ENCODE data around the gene SHC4. TPM values are rescaled to one million over a fixed set of nuclear protein-coding genes. Genes with fewer than 3 reads are reported as not detected.

SHC4 gene
- total RNA-seq, 2 donors from 2014 or later, result 0.29 to 0.58 TPM

DNA sequence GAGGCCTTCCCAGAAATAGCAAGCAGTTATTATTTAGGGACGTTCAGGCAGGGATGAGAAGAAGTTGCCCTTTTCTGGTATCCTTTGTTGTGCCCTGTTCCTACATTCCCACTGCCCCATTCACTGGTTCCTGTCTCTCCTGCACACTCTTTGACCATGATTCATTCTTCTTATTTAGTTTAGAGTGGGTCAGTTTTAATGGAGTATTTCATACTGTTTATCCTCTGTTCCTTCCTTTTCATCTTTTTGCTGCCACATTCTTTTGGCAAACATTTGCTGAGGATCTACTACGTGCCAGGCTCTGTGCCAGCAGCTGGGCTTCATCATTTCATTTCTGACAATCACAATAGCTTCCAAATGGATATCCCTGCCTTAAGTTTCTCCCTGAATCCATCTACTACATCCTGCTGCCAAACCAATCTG is 97.6 kb downstream of the SHC4 start:
- Mint-ChIP-seq H3K27me3 (ENCODE audit: insufficient read depth) (peaks cover 5% of the 10 kb centered on the region), H3K27ac (no peak overlapping the region), H3K4me1 (peaks cover 7% of the 10 kb centered on the region), H3K9me3 (no peaks in the 10 kb centered on the region), H3K4me3 (no peak overlapping the region), H3K36me3 (ENCODE audit: low read depth) (no peaks in the 10 kb centered on the region)
- Histone ChIP-seq H3K36me3 (ENCODE audit: control insufficient read depth, insufficient read depth, low read length) (no peaks in the 10 kb centered on the region), H3K9me3 (ENCODE audit: control insufficient read depth, low read length) (no peaks in the 10 kb centered on the region), H3K27ac (ENCODE audit: low read depth, low read length) (no peak overlapping the region), H3K27me3 (ENCODE audit: control insufficient read depth, insufficient read depth, low read length, poor library complexity, severe bottlenecking) (peaks cover under 1% of the 10 kb centered on the region), H3K9ac (ENCODE audit: extremely low read depth, low read length, poor library complexity, severe bottlenecking) (no peak overlapping the region), H3K4me3 (ENCODE audit: low read length) (no peak overlapping the region), H3K4me1 (ENCODE audit: control insufficient read depth, insufficient read depth, low read length) (no peaks in the 10 kb centered on the region)
- TF ChIP-seq, protein P1, sequence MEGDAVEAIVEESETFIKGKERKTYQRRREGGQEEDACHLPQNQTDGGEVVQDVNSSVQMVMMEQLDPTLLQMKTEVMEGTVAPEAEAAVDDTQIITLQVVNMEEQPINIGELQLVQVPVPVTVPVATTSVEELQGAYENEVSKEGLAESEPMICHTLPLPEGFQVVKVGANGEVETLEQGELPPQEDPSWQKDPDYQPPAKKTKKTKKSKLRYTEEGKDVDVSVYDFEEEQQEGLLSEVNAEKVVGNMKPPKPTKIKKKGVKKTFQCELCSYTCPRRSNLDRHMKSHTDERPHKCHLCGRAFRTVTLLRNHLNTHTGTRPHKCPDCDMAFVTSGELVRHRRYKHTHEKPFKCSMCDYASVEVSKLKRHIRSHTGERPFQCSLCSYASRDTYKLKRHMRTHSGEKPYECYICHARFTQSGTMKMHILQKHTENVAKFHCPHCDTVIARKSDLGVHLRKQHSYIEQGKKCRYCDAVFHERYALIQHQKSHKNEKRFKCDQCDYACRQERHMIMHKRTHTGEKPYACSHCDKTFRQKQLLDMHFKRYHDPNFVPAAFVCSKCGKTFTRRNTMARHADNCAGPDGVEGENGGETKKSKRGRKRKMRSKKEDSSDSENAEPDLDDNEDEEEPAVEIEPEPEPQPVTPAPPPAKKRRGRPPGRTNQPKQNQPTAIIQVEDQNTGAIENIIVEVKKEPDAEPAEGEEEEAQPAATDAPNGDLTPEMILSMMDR (conservative IDR thresholded peaks at IDR 0.05), result no peak
- DNase-seq, result no peak
- 81 to 86% methylated on average over 1 to 2 of the region's 2 CpGs for WGBS, 2 experiments (ENCODE audit: insufficient coverage in 1 of 2, insufficient read length in 1 of 2)

DNA sequence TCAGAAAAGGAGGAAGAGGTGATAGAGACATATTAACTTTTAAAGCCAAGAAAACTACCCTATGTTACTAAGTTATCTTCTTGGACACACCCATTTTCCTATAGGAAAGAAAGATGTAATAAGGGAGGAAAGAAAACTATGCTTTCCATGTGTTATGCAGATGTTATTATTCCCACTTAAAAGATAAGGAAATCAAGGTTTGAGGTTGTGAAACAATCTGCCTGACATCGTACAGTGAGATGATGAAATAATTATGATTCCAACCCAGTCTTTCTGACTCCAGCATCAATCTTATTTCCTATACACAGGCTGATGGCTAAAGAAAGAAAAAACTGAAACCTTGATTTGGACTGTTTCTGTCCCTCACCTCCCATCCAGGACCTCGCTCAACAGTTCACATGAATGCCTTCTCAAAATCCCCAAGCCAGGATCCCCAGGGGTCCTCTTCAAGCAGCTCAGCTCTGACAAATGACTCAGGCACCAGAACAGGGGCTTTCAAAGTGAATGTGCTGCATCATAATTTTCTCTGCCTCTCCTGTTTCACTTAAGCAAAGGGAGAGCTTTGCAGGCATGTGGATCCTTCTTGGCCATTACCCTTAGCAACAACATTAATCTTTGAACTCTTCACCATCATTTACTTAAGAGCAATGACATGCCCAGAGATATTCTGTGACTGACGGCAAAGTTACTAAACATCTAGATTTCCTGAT is 98.2 kb downstream of the SHC4 start:
- Mint-ChIP-seq H3K4me1 (peaks cover 7% of the 10 kb centered on the region), H3K9me3 (no peaks in the 10 kb centered on the region), H3K4me3 (no peak overlapping the region), H3K27ac (no peak overlapping the region), H3K36me3 (ENCODE audit: low read depth) (no peaks in the 10 kb centered on the region), H3K27me3 (ENCODE audit: insufficient read depth) (peaks cover under 1% of the 10 kb centered on the region)
- Histone ChIP-seq H3K4me3 (ENCODE audit: low read length) (no peak overlapping the region), H3K36me3 (ENCODE audit: control insufficient read depth, insufficient read depth, low read length) (no peaks in the 10 kb centered on the region), H3K9me3 (ENCODE audit: control insufficient read depth, low read length) (no peaks in the 10 kb centered on the region), H3K27me3 (ENCODE audit: control insufficient read depth, insufficient read depth, low read length, poor library complexity, severe bottlenecking) (no peaks in the 10 kb centered on the region), H3K9ac (ENCODE audit: extremely low read depth, low read length, poor library complexity, severe bottlenecking) (no peak overlapping the region), H3K4me1 (ENCODE audit: control insufficient read depth, insufficient read depth, low read length) (no peaks in the 10 kb centered on the region), H3K27ac (ENCODE audit: low read depth, low read length) (no peak overlapping the region)
- WGBS, 2 experiments (ENCODE audit: insufficient coverage in 1 of 2, insufficient read length in 1 of 2), result 60 to 75% methylated on average over 2 to 3 of the region's 3 CpGs
- TF ChIP-seq, protein P1 (conservative IDR thresholded peaks at IDR 0.05), result no peak
- DNase-seq, result peak; percentile 76

DNA sequence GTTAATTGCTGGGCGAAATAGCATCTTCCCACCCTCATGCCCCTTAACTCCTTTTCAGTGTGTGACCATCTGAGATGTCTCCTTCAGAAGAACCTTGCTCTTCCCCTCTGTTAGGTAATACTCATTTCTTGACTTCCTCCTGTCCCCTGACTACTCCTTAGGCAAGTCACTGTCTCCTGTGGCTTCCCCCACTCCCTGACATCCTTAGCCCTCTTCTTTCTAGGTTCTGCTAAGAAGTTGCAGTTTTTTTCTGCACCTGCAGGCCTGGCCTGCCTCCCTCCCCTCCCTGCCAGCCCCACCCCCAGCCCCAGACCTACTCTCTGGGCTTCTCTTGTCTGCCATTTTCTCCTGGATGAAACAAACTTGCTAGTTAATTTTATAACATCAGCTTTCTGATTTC is 101.0 kb downstream of the SHC4 start:
- DNase-seq, result peak; percentile 67
- no peaks in the 10 kb centered on the region for H3K27me3 Mint-ChIP-seq (ENCODE audit: insufficient read depth)
- Histone ChIP-seq H3K4me3 (ENCODE audit: low read length) (no peak overlapping the region), H3K9ac (ENCODE audit: extremely low read depth, low read length, poor library complexity, severe bottlenecking) (no peak overlapping the region), H3K4me1 (ENCODE audit: control insufficient read depth, insufficient read depth, low read length) (no peaks in the 10 kb centered on the region), H3K36me3 (ENCODE audit: control insufficient read depth, insufficient read depth, low read length) (no peaks in the 10 kb centered on the region), H3K27ac (ENCODE audit: low read depth, low read length) (no peak overlapping the region), H3K27me3 (ENCODE audit: control insufficient read depth, insufficient read depth, low read length, poor library complexity, severe bottlenecking) (no peaks in the 10 kb centered on the region), H3K9me3 (ENCODE audit: control insufficient read depth, low read length) (no peaks in the 10 kb centered on the region)
- no peaks in the 10 kb centered on the region for H3K9me3 Mint-ChIP-seq
- no peak overlapping the region for H3K4me3 Mint-ChIP-seq
- no peaks in the 10 kb centered on the region for H3K36me3 Mint-ChIP-seq (ENCODE audit: low read depth)
- TF ChIP-seq, protein P1 (conservative IDR thresholded peaks at IDR 0.05), result no peak
- peaks cover 7% of the 10 kb centered on the region for H3K4me1 Mint-ChIP-seq
- WGBS, 2 experiments (ENCODE audit: insufficient coverage in 1 of 2, insufficient read length in 1 of 2), result 82 to 92% methylated on average over 1 of the region's 1 CpG
- no peak overlapping the region for H3K27ac Mint-ChIP-seq

Data from endodermal cell (in vitro differentiated cells).